ENCODE results near the gene DACH1.
A peak's percentile ranks its signal among the peaks of the same experiment; 100 is the strongest.

DACH1 gene

GRCh38 chr13:71862459-71862943, 4.5 kb downstream of the DACH1 start (continued):
- TF ChIP-seq ZNF18 (tag by site-specific recombination; IDR thresholded peaks at IDR 0.05) (no peak), ZNF544 (tag by site-specific recombination; IDR thresholded peaks at IDR 0.05) (no peak), TCF7L2 (IDR thresholded peaks at IDR 0.05; ENCODE audit: borderline replicate concordance, low read depth, low read length) (peak; percentile 21; the same call in 1 of the 2 replicates), BCL6B (tag by site-specific recombination; IDR thresholded peaks at IDR 0.05) (no peak), ZNF274 (IDR thresholded peaks at IDR 0.05; ENCODE audit: low read length) (no peak), ZNF274 (tag by site-specific recombination; IDR thresholded peaks at IDR 0.05; ENCODE audit: borderline replicate concordance) (no peak), TRIM28 (IDR thresholded peaks at IDR 0.05; ENCODE audit: borderline replicate concordance, low read length) (no peak), ZNF133 (tag by site-specific recombination; IDR thresholded peaks at IDR 0.05) (no peak)
- TF ChIP-seq, protein P1, sequence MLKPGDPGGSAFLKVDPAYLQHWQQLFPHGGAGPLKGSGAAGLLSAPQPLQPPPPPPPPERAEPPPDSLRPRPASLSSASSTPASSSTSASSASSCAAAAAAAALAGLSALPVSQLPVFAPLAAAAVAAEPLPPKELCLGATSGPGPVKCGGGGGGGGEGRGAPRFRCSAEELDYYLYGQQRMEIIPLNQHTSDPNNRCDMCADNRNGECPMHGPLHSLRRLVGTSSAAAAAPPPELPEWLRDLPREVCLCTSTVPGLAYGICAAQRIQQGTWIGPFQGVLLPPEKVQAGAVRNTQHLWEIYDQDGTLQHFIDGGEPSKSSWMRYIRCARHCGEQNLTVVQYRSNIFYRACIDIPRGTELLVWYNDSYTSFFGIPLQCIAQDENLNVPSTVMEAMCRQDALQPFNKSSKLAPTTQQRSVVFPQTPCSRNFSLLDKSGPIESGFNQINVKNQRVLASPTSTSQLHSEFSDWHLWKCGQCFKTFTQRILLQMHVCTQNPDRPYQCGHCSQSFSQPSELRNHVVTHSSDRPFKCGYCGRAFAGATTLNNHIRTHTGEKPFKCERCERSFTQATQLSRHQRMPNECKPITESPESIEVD (tag by site-specific recombination; IDR thresholded peaks at IDR 0.05): peak; percentile 76; the same call in 1 of the 2 replicates
- TF ChIP-seq, protein P2, sequence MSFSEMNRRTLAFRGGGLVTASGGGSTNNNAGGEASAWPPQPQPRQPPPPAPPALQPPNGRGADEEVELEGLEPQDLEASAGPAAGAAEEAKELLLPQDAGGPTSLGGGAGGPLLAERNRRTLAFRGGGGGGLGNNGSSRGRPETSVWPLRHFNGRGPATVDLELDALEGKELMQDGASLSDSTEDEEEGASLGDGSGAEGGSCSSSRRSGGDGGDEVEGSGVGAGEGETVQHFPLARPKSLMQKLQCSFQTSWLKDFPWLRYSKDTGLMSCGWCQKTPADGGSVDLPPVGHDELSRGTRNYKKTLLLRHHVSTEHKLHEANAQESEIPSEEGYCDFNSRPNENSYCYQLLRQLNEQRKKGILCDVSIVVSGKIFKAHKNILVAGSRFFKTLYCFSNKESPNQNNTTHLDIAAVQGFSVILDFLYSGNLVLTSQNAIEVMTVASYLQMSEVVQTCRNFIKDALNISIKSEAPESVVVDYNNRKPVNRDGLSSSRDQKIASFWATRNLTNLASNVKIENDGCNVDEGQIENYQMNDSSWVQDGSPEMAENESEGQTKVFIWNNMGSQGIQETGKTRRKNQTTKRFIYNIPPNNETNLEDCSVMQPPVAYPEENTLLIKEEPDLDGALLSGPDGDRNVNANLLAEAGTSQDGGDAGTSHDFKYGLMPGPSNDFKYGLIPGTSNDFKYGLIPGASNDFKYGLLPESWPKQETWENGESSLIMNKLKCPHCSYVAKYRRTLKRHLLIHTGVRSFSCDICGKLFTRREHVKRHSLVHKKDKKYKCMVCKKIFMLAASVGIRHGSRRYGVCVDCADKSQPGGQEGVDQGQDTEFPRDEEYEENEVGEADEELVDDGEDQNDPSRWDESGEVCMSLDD (tag by site-specific recombination; IDR thresholded peaks at IDR 0.05): no peak

GRCh38 chr13:71861769-71862458, 5.1 kb downstream of the DACH1 start:
- Histone ChIP-seq H3K27ac (ENCODE audit: extremely low read depth, low read depth, low read length) (no peak overlapping the region), H3K36me3 (ENCODE audit: control insufficient read depth in 2 of 2, insufficient read depth in 1 of 2, low read length in 2 of 2) (no peaks in the 10 kb centered on the region), H3K4me3 (ENCODE audit: low read depth, low read length) (no peak overlapping the region), H3K9me3 (ENCODE audit: control insufficient read depth, insufficient read depth, low read depth, low read length) (no peaks in the 10 kb centered on the region), H3K4me1 (ENCODE audit: control insufficient read depth, insufficient read depth, low read length) (no peaks in the 10 kb centered on the region)
- POLR2A ChIA-PET: no interaction called here
- CTCF ChIA-PET: no interaction called here
- TF ChIP-seq ZNF785 (tag by site-specific recombination; IDR thresholded peaks at IDR 0.05) (no peak), ZSCAN30 (tag by site-specific recombination; IDR thresholded peaks at IDR 0.05) (no peak), ZNF26 (tag by site-specific recombination; IDR thresholded peaks at IDR 0.05) (no peak), ZNF623 (tag by site-specific recombination; IDR thresholded peaks at IDR 0.05) (no peak), ZNF600 (tag by site-specific recombination; IDR thresholded peaks at IDR 0.05) (no peak), PRDM1 (tag by site-specific recombination; IDR thresholded peaks at IDR 0.05) (0 out of 2 replicates have a peak, but pooled peaks have one; percentile 21), ZNF138 (tag by site-specific recombination; IDR thresholded peaks at IDR 0.05; ENCODE audit: borderline replicate concordance) (no peak), ZNF624 (tag by site-specific recombination; IDR thresholded peaks at IDR 0.05) (no peak), ZNF558 (tag by site-specific recombination; IDR thresholded peaks at IDR 0.05) (no peak), KLF8 (tag by site-specific recombination; IDR thresholded peaks at IDR 0.05) (no peak), ZNF529 (tag by site-specific recombination; IDR thresholded peaks at IDR 0.05; ENCODE audit: insufficient replicate concordance) (no peak), KLF17 (tag by site-specific recombination; IDR thresholded peaks at IDR 0.05) (no peak)
- TF ChIP-seq, protein P3, sequence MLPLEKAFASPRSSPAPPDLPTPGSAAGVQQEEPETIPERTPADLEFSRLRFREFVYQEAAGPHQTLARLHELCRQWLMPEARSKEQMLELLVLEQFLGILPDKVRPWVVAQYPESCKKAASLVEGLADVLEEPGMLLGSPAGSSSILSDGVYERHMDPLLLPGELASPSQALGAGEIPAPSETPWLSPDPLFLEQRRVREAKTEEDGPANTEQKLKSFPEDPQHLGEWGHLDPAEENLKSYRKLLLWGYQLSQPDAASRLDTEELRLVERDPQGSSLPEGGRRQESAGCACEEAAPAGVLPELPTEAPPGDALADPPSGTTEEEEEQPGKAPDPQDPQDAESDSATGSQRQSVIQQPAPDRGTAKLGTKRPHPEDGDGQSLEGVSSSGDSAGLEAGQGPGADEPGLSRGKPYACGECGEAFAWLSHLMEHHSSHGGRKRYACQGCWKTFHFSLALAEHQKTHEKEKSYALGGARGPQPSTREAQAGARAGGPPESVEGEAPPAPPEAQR (tag by site-specific recombination; IDR thresholded peaks at IDR 0.05): no peak
